HEK293 (cell line): ENCODE data around the gene PGAP6.

Source experiments
- CTCF ChIA-PET: fragments of 350-600 bp; formaldehyde crosslinking; extraction: SDS; loops from one replicate; lab custom pipeline; 2021; ENCODE audit warnings: antibody characterized with exemption; lab: Yijun Ruan, JAX
- POLR2A ChIA-PET: fragments of 300-600 bp; formaldehyde crosslinking; extraction: SDS; loops from one replicate; lab custom pipeline; 2020; ENCODE audit warnings: antibody characterized with exemption, inconsistent platforms; lab: Yijun Ruan, JAX
- H3K27ac ChIP-seq: fragments of 200-500 bp; sonication (Bioruptor generic); 2 replicates; pipeline ENCODE4 v1.5.1; 2014; ENCODE audit warnings: low read depth, low read length, control low read depth, inconsistent platforms; ENCODE audit errors: extremely low read depth
- H3K36me3 ChIP-seq, 2 experiments: fragments of 200-500 bp in 1 of 2; sonication (Bioruptor generic) in 1 of 2; 1 replicate in 1 of 2; 2 replicates in 1 of 2; pipeline ENCODE4 v1.5.1; 2014 to 2017; ENCODE audit warnings: inconsistent platforms in 2 of 2, low read length in 2 of 2; ENCODE audit not compliant: control insufficient read depth in 2 of 2, insufficient read depth in 1 of 2
- H3K4me1 ChIP-seq: fragments of 200-500 bp; sonication (Bioruptor generic); 2 replicates; pipeline ENCODE4 v1.5.1; 2014; ENCODE audit warnings: mild to moderate bottlenecking, low read length, inconsistent platforms; ENCODE audit not compliant: control insufficient read depth, insufficient read depth
- H3K4me3 ChIP-seq: 2 replicates; pipeline ENCODE4 v1.5.1; 2011; ENCODE audit warnings: low read depth, mild to moderate bottlenecking, control low read depth, low read length, moderate library complexity
- H3K9me3 ChIP-seq: fragments of 200-500 bp; sonication (Bioruptor generic); 2 replicates; pipeline ENCODE4 v1.5.1; 2014; ENCODE audit warnings: low read depth, low read length, inconsistent platforms; ENCODE audit not compliant: control insufficient read depth, insufficient read depth
- BCL11B ChIP-seq: fragments of 450-650 bp; formaldehyde crosslinking; IDR thresholded peaks from 2 replicates; pipeline ENCODE4 v1.5.1; 2016; ENCODE audit warnings: low read depth, missing biosample characterization, missing genetic modification characterization
- GLIS1 ChIP-seq: fragments of 450-650 bp; formaldehyde crosslinking; IDR thresholded peaks from 2 replicates; pipeline ENCODE4 v1.5.1; 2016; ENCODE audit warnings: missing biosample characterization, missing genetic modification characterization
- HIC1 ChIP-seq: fragments of 450-650 bp; formaldehyde crosslinking; IDR thresholded peaks from 2 replicates; pipeline ENCODE4 v1.5.1; 2016; ENCODE audit warnings: missing biosample characterization, missing genetic modification characterization
- KLF10 ChIP-seq: fragments of 450-650 bp; IDR thresholded peaks from 2 replicates; pipeline ENCODE4 v1.5.1; 2018; ENCODE audit warnings: missing biosample characterization, mild to moderate bottlenecking, missing genetic modification characterization
- PATZ1 ChIP-seq: fragments of 450-650 bp; formaldehyde crosslinking; IDR thresholded peaks from 2 replicates; pipeline ENCODE4 v1.5.1; 2016; ENCODE audit warnings: missing biosample characterization, missing genetic modification characterization
- REPIN1 ChIP-seq: fragments of 450-650 bp; formaldehyde crosslinking; IDR thresholded peaks from 2 replicates; pipeline ENCODE4 v1.5.1; 2017; ENCODE audit warnings: missing biosample characterization, missing genetic modification characterization, low read depth
- SP3 ChIP-seq: fragments of 450-650 bp; formaldehyde crosslinking; IDR thresholded peaks from 2 replicates; pipeline ENCODE4 v1.5.1; 2016; ENCODE audit warnings: missing biosample characterization, missing genetic modification characterization
- ZBTB10 ChIP-seq: fragments of 450-650 bp; formaldehyde crosslinking; IDR thresholded peaks from 2 replicates; pipeline ENCODE4 v1.5.1; 2016; ENCODE audit warnings: missing biosample characterization, missing genetic modification characterization
- ZBTB17 ChIP-seq: fragments of 450-650 bp; formaldehyde crosslinking; IDR thresholded peaks from 2 replicates; pipeline ENCODE4 v1.5.1; 2016; ENCODE audit warnings: missing biosample characterization, missing genetic modification characterization
- ZBTB20 ChIP-seq: fragments of 450-650 bp; formaldehyde crosslinking; IDR thresholded peaks from 2 replicates; pipeline ENCODE4 v1.5.1; 2016; ENCODE audit warnings: missing biosample characterization, missing genetic modification characterization
- ZBTB48 ChIP-seq: fragments of 450-650 bp; formaldehyde crosslinking; IDR thresholded peaks from 2 replicates; pipeline ENCODE4 v1.5.1; 2016; ENCODE audit warnings: missing biosample characterization, missing genetic modification characterization
- ZEB2 ChIP-seq: fragments of 450-650 bp; formaldehyde crosslinking; IDR thresholded peaks from 2 replicates; pipeline ENCODE4 v1.5.1; 2016; ENCODE audit warnings: missing biosample characterization, missing genetic modification characterization
- ZFP37 ChIP-seq: fragments of 450-650 bp; formaldehyde crosslinking; IDR thresholded peaks from 2 replicates; pipeline ENCODE4 v1.5.1; 2016; ENCODE audit warnings: missing biosample characterization, missing genetic modification characterization
- ZIC2 ChIP-seq: fragments of 450-650 bp; formaldehyde crosslinking; IDR thresholded peaks from 2 replicates; pipeline ENCODE4 v1.5.1; 2016; ENCODE audit warnings: missing biosample characterization, missing genetic modification characterization
- ZNF16 ChIP-seq: fragments of 450-650 bp; formaldehyde crosslinking; IDR thresholded peaks from 2 replicates; pipeline ENCODE4 v1.5.1; 2016; ENCODE audit warnings: low read depth, missing biosample characterization, missing genetic modification characterization
- ZNF175 ChIP-seq: fragments of 450-650 bp; formaldehyde crosslinking; IDR thresholded peaks from 2 replicates; pipeline ENCODE4 v1.5.1; 2016; ENCODE audit warnings: missing biosample characterization, missing genetic modification characterization
- ZNF223 ChIP-seq: fragments of 450-650 bp; formaldehyde crosslinking; IDR thresholded peaks from 2 replicates; pipeline ENCODE4 v1.5.1; 2016; ENCODE audit warnings: missing biosample characterization, missing genetic modification characterization
- ZNF394 ChIP-seq: fragments of 450-650 bp; formaldehyde crosslinking; IDR thresholded peaks from 2 replicates; pipeline ENCODE4 v1.5.1; 2016; ENCODE audit warnings: missing biosample characterization, missing genetic modification characterization, mild to moderate bottlenecking, moderate library complexity, borderline replicate concordance
- ZNF398 ChIP-seq: fragments of 450-650 bp; formaldehyde crosslinking; IDR thresholded peaks from 2 replicates; pipeline ENCODE4 v1.5.1; 2017; ENCODE audit warnings: missing biosample characterization, missing genetic modification characterization
- ZNF416 ChIP-seq: fragments of 450-650 bp; formaldehyde crosslinking; IDR thresholded peaks from 2 replicates; pipeline ENCODE4 v1.5.1; 2016; ENCODE audit warnings: missing biosample characterization, missing genetic modification characterization
- ZNF600 ChIP-seq: fragments of 450-650 bp; formaldehyde crosslinking; IDR thresholded peaks from 2 replicates; pipeline ENCODE4 v1.5.1; 2016; ENCODE audit warnings: missing biosample characterization, missing genetic modification characterization
- ZNF624 ChIP-seq: fragments of 450-650 bp; formaldehyde crosslinking; IDR thresholded peaks from 2 replicates; pipeline ENCODE4 v1.5.1; 2017; ENCODE audit warnings: missing biosample characterization, missing genetic modification characterization
- ZNF670 ChIP-seq: fragments of 450-650 bp; formaldehyde crosslinking; IDR thresholded peaks from 2 replicates; pipeline ENCODE4 v1.5.1; 2016; ENCODE audit warnings: missing biosample characterization, missing genetic modification characterization, low read depth
- ZNF837 ChIP-seq: fragments of 450-650 bp; formaldehyde crosslinking; IDR thresholded peaks from 2 replicates; pipeline ENCODE4 v1.5.1; 2016; ENCODE audit warnings: missing biosample characterization, missing genetic modification characterization

The PGAP6 gene

GRCh38 chr16:401468-402348 is 19.9 kb upstream of the PGAP6 start, which contains the start of gene DECR2 (continued):
- TF ChIP-seq ZNF670 (tag by site-specific recombination) (no peak), ZNF394 (tag by site-specific recombination) (no peak), KLF10 (tag by site-specific recombination) (no peak), ZNF398 (tag by site-specific recombination) (peak; percentile 79), REPIN1 (tag by site-specific recombination) (peak; percentile 56)

GRCh38 chr16:400061-400591 is 18.3 kb upstream of the PGAP6 start:
- Histone ChIP-seq H3K9me3 (no peaks in the 10 kb centered on the region), H3K4me3 (no peak overlapping the region), H3K36me3 (peaks cover 0 to 27% of the 10 kb centered on the region in 2 experiments; a peak in 2 of 3 replicates), H3K4me1 (no peaks in the 10 kb centered on the region), H3K27ac (peak overlapping the region; percentile 90; the same call in 1 of the 2 replicates)
- ChIA-PET CTCF (interaction anchor here (0.6 to 1.3 kb wide), 5 partner anchors 8 to 186 kb away, joined by 3 to 5 read pairs (median 4); no protein-coding TSS in a partner anchor), POLR2A (interaction anchor here (0.7 to 1.1 kb wide), 3 partner anchors 27 to 284 kb away, joined by 3 to 5 read pairs (median 3); partner anchors contain the start of genes CAPN15 and JMJD8)
- TF ChIP-seq GLIS1 (tag by site-specific recombination) (peak; percentile 44), ZNF16 (tag by site-specific recombination) (0 out of 2 replicates have a peak, but pooled peaks have one; percentile 9), ZNF837 (no peak), HIC1 (tag by site-specific recombination) (peak; percentile 61; the same call in 1 of the 2 replicates), ZNF624 (tag by site-specific recombination) (no peak), ZNF600 (tag by site-specific recombination) (peak; percentile 92), ZNF398 (tag by site-specific recombination) (no peak), ZIC2 (tag by site-specific recombination) (peak; percentile 57), ZBTB48 (tag by site-specific recombination) (peak; percentile 67; the same call in 1 of the 2 replicates), ZEB2 (tag by site-specific recombination) (0 out of 2 replicates have a peak, but pooled peaks have one; percentile 23), ZNF416 (no peak), ZBTB10 (tag by site-specific recombination) (0 out of 2 replicates have a peak, but pooled peaks have one; percentile 6), BCL11B (peak; percentile 65; the same call in 1 of the 2 replicates), SP3 (no peak), ZFP37 (tag by site-specific recombination) (no peak), ZBTB20 (tag by site-specific recombination) (no peak), ZBTB17 (tag by site-specific recombination) (peak; percentile 64), ZNF223 (tag by site-specific recombination) (no peak), ZNF175 (tag by site-specific recombination) (no peak), PATZ1 (peak; percentile 62; the same call in 1 of the 2 replicates)
